SK-N-SH (cell line): ENCODE results near the gene AGAP1. TPM values are rescaled to one million over a fixed set of nuclear protein-coding genes. Genes with fewer than 3 reads are reported as not detected.

Experiments
- CTCF ChIA-PET: fragments of 300-600, 350-600 bp; formaldehyde crosslinking; extraction: SDS; loops from one replicate; lab custom pipeline; 2021; lab: Yijun Ruan, JAX
- POLR2A ChIA-PET: fragments of 350-600 bp; sonication (Branson Sonifier 250); formaldehyde crosslinking; extraction: SDS; loops from one replicate; lab custom pipeline; 2020; ENCODE audit warnings: antibody characterized with exemption, inconsistent platforms; lab: Yijun Ruan, JAX
- DNase-seq: peaks from one replicate; pipeline ENCODE4 v3.0.0; 2012
- H2AFZ ChIP-seq: fragments of 200-600 bp; sonication (generic); 2 replicates; pipeline ENCODE4 v1.8.1; 2016; ENCODE audit warnings: antibody characterized with exemption, mild to moderate bottlenecking, low read depth
- H3F3A ChIP-seq: fragments of 200-600 bp; sonication (generic); replicated peaks from 2 replicates; pipeline ENCODE3; 2016; ENCODE audit warnings: antibody characterized with exemption, mild to moderate bottlenecking; ENCODE audit not compliant: insufficient read depth
- H3K27ac ChIP-seq, 2 experiments: fragments of 200-500 bp in 1 of 2; fragments of 200-600 bp in 1 of 2; sonication (Bioruptor generic) in 1 of 2; sonication (generic), shearing (Covaris generic) in 1 of 2; 2 replicates each; pipeline versions ENCODE4 v1.5.1 to v1.6.1; 2014 to 2016; ENCODE audit warnings: low read depth in 2 of 2, inconsistent platforms in 1 of 2, low read length in 1 of 2, mild to moderate bottlenecking in 1 of 2, mixed read lengths in 1 of 2
- H3K27me3 ChIP-seq: fragments of 200-600 bp; sonication (generic), shearing (Covaris generic); 2 replicates; pipeline ENCODE4 v1.6.1; 2016; ENCODE audit warnings: mixed run types; ENCODE audit not compliant: insufficient read depth
- H3K36me3 ChIP-seq, 2 experiments: fragments of 200-500 bp in 1 of 2; fragments of 200-600 bp in 1 of 2; sonication (Bioruptor generic) in 1 of 2; sonication (generic) in 1 of 2; replicated peaks in 1 of 2; 2 replicates each; pipeline versions ENCODE3 to v1.5.1; 2014 to 2016; ENCODE audit warnings: low read length in 1 of 2, mild to moderate bottlenecking in 1 of 2; ENCODE audit not compliant: insufficient read depth in 2 of 2, control insufficient read depth in 1 of 2
- H3K4me1 ChIP-seq, 2 experiments: fragments of 200-500 bp in 1 of 2; fragments of 200-600 bp in 1 of 2; sonication (Bioruptor generic) in 1 of 2; sonication (generic), shearing (Covaris generic) in 1 of 2; 2 replicates each; pipeline versions ENCODE4 v1.5.1 to v1.6.1; 2014 to 2016; ENCODE audit warnings: low read depth in 1 of 2, low read length in 1 of 2, mixed run types in 1 of 2; ENCODE audit not compliant: insufficient read depth in 2 of 2, control insufficient read depth in 1 of 2
- H3K4me2 ChIP-seq: fragments of 200-600 bp; sonication (generic), shearing (Covaris generic); 2 replicates; pipeline ENCODE4 v1.6.1; 2017; ENCODE audit warnings: mixed run types
- H3K4me3 ChIP-seq, 2 experiments: fragments of 200-500 bp in 1 of 2; fragments of 200-600 bp in 1 of 2; sonication (Bioruptor generic) in 1 of 2; sonication (generic), shearing (Covaris generic) in 1 of 2; 2 replicates each; pipeline versions ENCODE4 v1.5.1 to v1.8.1; 2014 to 2016; ENCODE audit warnings: low read depth in 2 of 2, inconsistent platforms in 1 of 2, low read length in 1 of 2, mild to moderate bottlenecking in 1 of 2, mixed read lengths in 1 of 2, moderate library complexity in 1 of 2
- H3K79me2 ChIP-seq: fragments of 200-600 bp; sonication (generic); 2 replicates; pipeline ENCODE4 v1.8.1; 2017; ENCODE audit warnings: mild to moderate bottlenecking; ENCODE audit not compliant: insufficient read depth
- H3K9ac ChIP-seq: fragments of 200-600 bp; sonication (generic); 2 replicates; pipeline ENCODE4 v1.6.1; 2017; ENCODE audit warnings: mixed run types
- H3K9me2 ChIP-seq: fragments of 200-600 bp; sonication (generic); 2 replicates; pipeline ENCODE4 v1.6.1; 2017; ENCODE audit warnings: mixed run types
- H3K9me3 ChIP-seq: fragments of 200-600 bp; sonication (generic); 2 replicates; pipeline ENCODE4 v1.6.1; 2017; ENCODE audit warnings: mixed run types, mild to moderate bottlenecking, moderate library complexity
- H4K20me1 ChIP-seq: fragments of 200-600 bp; sonication (generic); 2 replicates; pipeline ENCODE4 v1.6.1; 2017; ENCODE audit warnings: mild to moderate bottlenecking, mixed run types; ENCODE audit not compliant: insufficient read depth
- CHD2 ChIP-seq: fragments of 150-350 bp; IDR thresholded peaks from 2 replicates; pipeline ENCODE4 v1.6.1; 2018; ENCODE audit warnings: low read length; ENCODE audit not compliant: partially characterized antibody
- ELF1 ChIP-seq: IDR thresholded peaks from 2 replicates; pipeline ENCODE4 v1.4.0; 2012
- EZH2phosphoT487 ChIP-seq: fragments of 200-600 bp; sonication (generic); IDR thresholded peaks from 2 replicates; pipeline ENCODE4 v1.6.1; 2017; ENCODE audit warnings: low read depth, mixed run types, mild to moderate bottlenecking, antibody characterized with exemption, moderate library complexity, borderline replicate concordance
- FOXJ3 ChIP-seq: sonication (generic); formaldehyde crosslinking; IDR thresholded peaks from 2 replicates; pipeline ENCODE4 v1.5.1; 2020; ENCODE audit warnings: mild to moderate bottlenecking, missing genetic modification reagents
- FOXM1 ChIP-seq: IDR thresholded peaks from 2 replicates; pipeline ENCODE4 v1.4.0; 2012; ENCODE audit warnings: low read depth, mild to moderate bottlenecking
- RAD21 ChIP-seq: IDR thresholded peaks from 2 replicates; pipeline ENCODE4 v1.6.1; 2012; ENCODE audit warnings: mild to moderate bottlenecking, low read length
- RXRA ChIP-seq: IDR thresholded peaks from 2 replicates; pipeline ENCODE4 v1.4.0; 2012; ENCODE audit warnings: low read depth, mild to moderate bottlenecking, borderline replicate concordance
- TCF12 ChIP-seq: IDR thresholded peaks from 2 replicates; pipeline ENCODE4 v1.4.0; 2012
- TEAD4 ChIP-seq: IDR thresholded peaks from 2 replicates; pipeline ENCODE4 v1.4.0; 2012; ENCODE audit warnings: mild to moderate bottlenecking, borderline replicate concordance; ENCODE audit not compliant: insufficient read depth
- YY1 ChIP-seq: IDR thresholded peaks from 2 replicates; pipeline ENCODE4 v1.4.0; 2012; ENCODE audit warnings: low read depth, mild to moderate bottlenecking
- WGBS: methylation state at CpG from one replicate; pipeline ENCODE4 v1.1.6; 2017; ENCODE audit warnings: low lambda C conversion rate; 5-methylcytosine and 5-hydroxymethylcytosine counted together
- polyA plus RNA-seq, 3 experiments: library from polyadenylated mRNA; depleted of rRNA; stranded (reverse); fragments of >200 nt; gene quantifications; 2 replicates each; pipeline ENCODE4 v1.2.3, GENCODE V29; 2012
- TF ChIP-seq, protein P1 (sequence below): fragments of 200-600 bp; sonication (generic); IDR thresholded peaks from 2 replicates; pipeline ENCODE4 v1.6.1; 2017; ENCODE audit warnings: antibody characterized with exemption, mild to moderate bottlenecking, moderate library complexity
- TF ChIP-seq, protein P2 (sequence below): IDR thresholded peaks from 2 replicates; pipeline ENCODE4 v1.6.1; 2012; ENCODE audit warnings: mild to moderate bottlenecking, low read depth, low read length, moderate library complexity
- TF ChIP-seq, protein P3 (sequence below): IDR thresholded peaks from 2 replicates; pipeline ENCODE4; 2012
- TF ChIP-seq, protein P4 (sequence below): IDR thresholded peaks from 2 replicates; pipeline ENCODE4 v1.4.0; 2012; ENCODE audit warnings: low read depth, borderline replicate concordance
- TF ChIP-seq, protein P5 (sequence below): fragments of 150-350 bp; IDR thresholded peaks from 2 replicates; pipeline ENCODE4 v1.6.1; 2017; ENCODE audit warnings: antibody characterized with exemption, low read length, low read depth, borderline replicate concordance

Gene AGAP1
- polyA plus RNA-seq, 1 of the 3 experiments (the other 2 are of a cell fraction), result 8.8 TPM

DNA sequence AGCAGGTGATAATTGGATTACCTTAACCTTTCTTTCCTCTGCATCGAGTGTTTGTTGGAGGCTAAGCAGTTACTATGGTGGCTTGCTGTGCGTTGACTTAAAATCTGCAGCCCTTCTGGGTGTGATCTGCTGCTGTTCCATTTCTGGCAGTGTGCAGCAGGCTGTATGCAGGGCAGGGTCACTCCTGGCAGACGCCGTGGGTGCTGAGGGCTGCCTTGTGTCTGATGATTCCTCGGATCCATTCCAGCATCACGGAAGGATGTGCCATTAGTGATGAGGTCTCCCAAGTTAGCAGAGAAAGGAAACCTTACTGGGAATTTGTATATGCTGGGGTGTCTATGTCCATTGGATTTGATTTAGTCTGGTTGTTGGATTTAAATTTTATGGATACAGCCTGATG is 310.8 kb downstream of the AGAP1 start:
- Histone ChIP-seq H3K9ac (no peak overlapping the region), H4K20me1 (no peaks in the 10 kb centered on the region), H3K27ac (no peak overlapping the region), H3F3A (peaks cover 3% of the 10 kb centered on the region), H3K79me2 (no peaks in the 10 kb centered on the region), H3K27me3 (no peaks in the 10 kb centered on the region), H3K9me3 (no peaks in the 10 kb centered on the region), H3K4me3 (no peak overlapping the region), H3K36me3 (peaks cover 0 to 20% of the 10 kb centered on the region in 2 experiments), H2AFZ (no peak overlapping the region), H3K9me2 (no peaks in the 10 kb centered on the region), H3K4me1 (peaks cover 0 to 2% of the 10 kb centered on the region in 2 experiments; a peak in 1 of 4 replicates), H3K4me2 (no peak overlapping the region)
- WGBS, result 93% methylated on average over 5 of the region's 6 CpGs
- CTCF ChIA-PET, result interaction anchor here (0.9 to 3.4 kb wide), 5 partner anchors 11 to 376 kb away, joined by 4 to 18 read pairs (median 13); no protein-coding TSS in a partner anchor
- DNase-seq, result no peak
- POLR2A ChIA-PET, result no interaction called here
- TF ChIP-seq, protein P1, sequence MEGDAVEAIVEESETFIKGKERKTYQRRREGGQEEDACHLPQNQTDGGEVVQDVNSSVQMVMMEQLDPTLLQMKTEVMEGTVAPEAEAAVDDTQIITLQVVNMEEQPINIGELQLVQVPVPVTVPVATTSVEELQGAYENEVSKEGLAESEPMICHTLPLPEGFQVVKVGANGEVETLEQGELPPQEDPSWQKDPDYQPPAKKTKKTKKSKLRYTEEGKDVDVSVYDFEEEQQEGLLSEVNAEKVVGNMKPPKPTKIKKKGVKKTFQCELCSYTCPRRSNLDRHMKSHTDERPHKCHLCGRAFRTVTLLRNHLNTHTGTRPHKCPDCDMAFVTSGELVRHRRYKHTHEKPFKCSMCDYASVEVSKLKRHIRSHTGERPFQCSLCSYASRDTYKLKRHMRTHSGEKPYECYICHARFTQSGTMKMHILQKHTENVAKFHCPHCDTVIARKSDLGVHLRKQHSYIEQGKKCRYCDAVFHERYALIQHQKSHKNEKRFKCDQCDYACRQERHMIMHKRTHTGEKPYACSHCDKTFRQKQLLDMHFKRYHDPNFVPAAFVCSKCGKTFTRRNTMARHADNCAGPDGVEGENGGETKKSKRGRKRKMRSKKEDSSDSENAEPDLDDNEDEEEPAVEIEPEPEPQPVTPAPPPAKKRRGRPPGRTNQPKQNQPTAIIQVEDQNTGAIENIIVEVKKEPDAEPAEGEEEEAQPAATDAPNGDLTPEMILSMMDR, result no peak
- TF ChIP-seq YY1 (no peak), FOXM1 (no peak), TCF12 (no peak), EZH2phosphoT487 (no peak)
- TF ChIP-seq, protein P2, sequence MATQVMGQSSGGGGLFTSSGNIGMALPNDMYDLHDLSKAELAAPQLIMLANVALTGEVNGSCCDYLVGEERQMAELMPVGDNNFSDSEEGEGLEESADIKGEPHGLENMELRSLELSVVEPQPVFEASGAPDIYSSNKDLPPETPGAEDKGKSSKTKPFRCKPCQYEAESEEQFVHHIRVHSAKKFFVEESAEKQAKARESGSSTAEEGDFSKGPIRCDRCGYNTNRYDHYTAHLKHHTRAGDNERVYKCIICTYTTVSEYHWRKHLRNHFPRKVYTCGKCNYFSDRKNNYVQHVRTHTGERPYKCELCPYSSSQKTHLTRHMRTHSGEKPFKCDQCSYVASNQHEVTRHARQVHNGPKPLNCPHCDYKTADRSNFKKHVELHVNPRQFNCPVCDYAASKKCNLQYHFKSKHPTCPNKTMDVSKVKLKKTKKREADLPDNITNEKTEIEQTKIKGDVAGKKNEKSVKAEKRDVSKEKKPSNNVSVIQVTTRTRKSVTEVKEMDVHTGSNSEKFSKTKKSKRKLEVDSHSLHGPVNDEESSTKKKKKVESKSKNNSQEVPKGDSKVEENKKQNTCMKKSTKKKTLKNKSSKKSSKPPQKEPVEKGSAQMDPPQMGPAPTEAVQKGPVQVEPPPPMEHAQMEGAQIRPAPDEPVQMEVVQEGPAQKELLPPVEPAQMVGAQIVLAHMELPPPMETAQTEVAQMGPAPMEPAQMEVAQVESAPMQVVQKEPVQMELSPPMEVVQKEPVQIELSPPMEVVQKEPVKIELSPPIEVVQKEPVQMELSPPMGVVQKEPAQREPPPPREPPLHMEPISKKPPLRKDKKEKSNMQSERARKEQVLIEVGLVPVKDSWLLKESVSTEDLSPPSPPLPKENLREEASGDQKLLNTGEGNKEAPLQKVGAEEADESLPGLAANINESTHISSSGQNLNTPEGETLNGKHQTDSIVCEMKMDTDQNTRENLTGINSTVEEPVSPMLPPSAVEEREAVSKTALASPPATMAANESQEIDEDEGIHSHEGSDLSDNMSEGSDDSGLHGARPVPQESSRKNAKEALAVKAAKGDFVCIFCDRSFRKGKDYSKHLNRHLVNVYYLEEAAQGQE, result no peak

DNA sequence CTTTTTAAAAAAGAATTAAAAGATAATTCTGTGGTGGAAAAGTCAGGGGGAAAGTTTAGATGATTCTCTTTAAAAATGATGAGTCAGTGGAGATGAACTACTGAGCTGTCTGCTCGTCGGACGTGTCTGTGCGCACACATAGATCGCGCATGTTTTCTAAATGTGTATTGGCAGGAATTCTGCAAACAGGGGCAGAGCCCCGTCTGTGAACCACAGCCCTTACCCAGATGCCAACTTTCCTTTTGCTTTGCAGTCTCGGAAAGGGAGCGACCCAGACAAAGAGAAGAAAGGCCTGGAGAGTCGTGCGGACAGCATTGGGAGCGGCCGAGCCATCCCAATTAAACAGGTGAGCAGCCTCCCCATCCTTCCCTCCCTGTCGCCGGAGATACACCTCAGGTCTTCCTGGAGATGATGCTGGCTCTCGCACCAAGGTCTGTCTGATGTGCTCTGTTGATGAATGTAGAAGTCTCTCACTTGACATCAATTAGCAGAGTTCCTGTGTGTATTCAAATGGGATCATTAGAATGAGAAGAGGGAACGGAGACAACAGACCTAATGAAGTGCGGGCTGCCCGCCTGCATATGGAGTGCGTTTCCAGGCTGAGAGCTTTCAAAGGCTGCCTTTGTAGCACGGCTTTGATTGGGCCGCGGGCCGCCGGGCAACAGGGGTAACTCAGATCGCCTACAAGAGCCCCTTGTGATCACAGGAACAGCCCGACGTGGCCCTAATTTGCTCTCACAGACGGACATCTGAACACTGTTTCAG is 313.3 kb downstream of the AGAP1 start:
- no peaks in the 10 kb centered on the region for H3K27me3 ChIP-seq
- no peaks in the 10 kb centered on the region for H4K20me1 ChIP-seq
- ChIA-PET CTCF (interaction anchor here (0.7 to 2.5 kb wide), 7 partner anchors 11 to 514 kb away, joined by 3 to 18 read pairs (median 6); no protein-coding TSS in a partner anchor), POLR2A (no interaction called here)
- H3K27ac ChIP-seq, result no peak overlapping the region
- H3K4me2 ChIP-seq, result no peak overlapping the region
- WGBS, result 98% methylated on average over 26 of the region's 29 CpGs
- H3K9ac ChIP-seq, result no peak overlapping the region
- no peak overlapping the region for H3K4me3 ChIP-seq
- H3K9me2 ChIP-seq, result no peaks in the 10 kb centered on the region
- H3K4me1 ChIP-seq, result peaks cover 0 to 2% of the 10 kb centered on the region in 2 experiments; a peak in 1 of 4 replicates
- H3K9me3 ChIP-seq, result no peaks in the 10 kb centered on the region
- H2AFZ ChIP-seq, result no peak overlapping the region
- DNase-seq, result no peak
- H3K36me3 ChIP-seq, result peaks cover 0 to 34% of the 10 kb centered on the region in 2 experiments
- H3K79me2 ChIP-seq, result no peaks in the 10 kb centered on the region
- peaks cover 3% of the 10 kb centered on the region for H3F3A ChIP-seq
- TF ChIP-seq TEAD4, result no peak
- TF ChIP-seq, protein P1, result no peak
- no peak for TF ChIP-seq RXRA
- no peak for TF ChIP-seq ELF1
- TF ChIP-seq CHD2, result no peak
- TF ChIP-seq, protein P3, sequence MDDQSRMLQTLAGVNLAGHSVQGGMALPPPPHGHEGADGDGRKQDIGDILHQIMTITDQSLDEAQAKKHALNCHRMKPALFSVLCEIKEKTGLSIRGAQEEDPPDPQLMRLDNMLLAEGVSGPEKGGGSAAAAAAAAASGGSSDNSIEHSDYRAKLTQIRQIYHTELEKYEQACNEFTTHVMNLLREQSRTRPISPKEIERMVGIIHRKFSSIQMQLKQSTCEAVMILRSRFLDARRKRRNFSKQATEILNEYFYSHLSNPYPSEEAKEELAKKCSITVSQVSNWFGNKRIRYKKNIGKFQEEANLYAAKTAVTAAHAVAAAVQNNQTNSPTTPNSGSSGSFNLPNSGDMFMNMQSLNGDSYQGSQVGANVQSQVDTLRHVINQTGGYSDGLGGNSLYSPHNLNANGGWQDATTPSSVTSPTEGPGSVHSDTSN, result no peak
- TF ChIP-seq, protein P4, sequence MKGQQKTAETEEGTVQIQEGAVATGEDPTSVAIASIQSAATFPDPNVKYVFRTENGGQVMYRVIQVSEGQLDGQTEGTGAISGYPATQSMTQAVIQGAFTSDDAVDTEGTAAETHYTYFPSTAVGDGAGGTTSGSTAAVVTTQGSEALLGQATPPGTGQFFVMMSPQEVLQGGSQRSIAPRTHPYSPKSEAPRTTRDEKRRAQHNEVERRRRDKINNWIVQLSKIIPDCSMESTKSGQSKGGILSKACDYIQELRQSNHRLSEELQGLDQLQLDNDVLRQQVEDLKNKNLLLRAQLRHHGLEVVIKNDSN, result no peak
- TF ChIP-seq, protein P5, sequence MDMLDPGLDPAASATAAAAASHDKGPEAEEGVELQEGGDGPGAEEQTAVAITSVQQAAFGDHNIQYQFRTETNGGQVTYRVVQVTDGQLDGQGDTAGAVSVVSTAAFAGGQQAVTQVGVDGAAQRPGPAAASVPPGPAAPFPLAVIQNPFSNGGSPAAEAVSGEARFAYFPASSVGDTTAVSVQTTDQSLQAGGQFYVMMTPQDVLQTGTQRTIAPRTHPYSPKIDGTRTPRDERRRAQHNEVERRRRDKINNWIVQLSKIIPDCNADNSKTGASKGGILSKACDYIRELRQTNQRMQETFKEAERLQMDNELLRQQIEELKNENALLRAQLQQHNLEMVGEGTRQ, result no peak
- TF ChIP-seq RAD21, result no peak
- no peak for TF ChIP-seq FOXJ3 (CRISPR knock-in tag)
- TF ChIP-seq YY1, result no peak
